Thyroid gland (tissue), 4 donors: Measurements from ENCODE around the gene C3orf49.

Source experiments
- POLR2A ChIP-seq, 2 donors: fragments of 450-650 bp; IDR thresholded peaks; one replicate each; pipeline ENCODE4 v1.6.1; 2017; ENCODE audit warnings: antibody characterized with exemption in 2 of 2, mild to moderate bottlenecking in 2 of 2, moderate library complexity in 1 of 2
- TF ChIP-seq, protein P1 (sequence below), 6 experiments: fragments of 200-600 bp in 3 of 6; fragments of 450-650 bp in 3 of 6; sonication (generic) in 3 of 6; IDR thresholded peaks; one replicate each; pipeline ENCODE4 v1.5.1; 2016 to 2019; ENCODE audit warnings: antibody characterized with exemption in 6 of 6, mild to moderate bottlenecking in 2 of 6, inconsistent platforms in 1 of 6, moderate library complexity in 1 of 6

DNA sequence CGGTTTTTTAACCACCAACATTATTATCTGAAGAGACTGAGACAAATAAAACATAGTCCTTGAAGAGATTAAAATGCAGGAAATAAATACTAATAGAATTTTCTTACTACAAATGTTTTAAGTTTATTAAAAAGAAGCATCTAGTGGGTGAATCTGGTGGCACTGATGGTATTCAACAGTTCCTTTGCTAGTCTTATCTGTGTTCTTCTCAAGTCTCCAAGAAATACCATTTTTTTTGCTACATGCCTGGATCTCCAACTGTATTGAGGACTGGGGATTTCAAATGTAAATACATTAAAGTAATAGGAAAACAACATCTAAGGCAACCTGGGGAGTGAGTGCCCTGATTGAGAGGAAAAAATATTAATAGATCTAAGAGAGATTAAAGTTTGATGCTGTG, 22.6 kb downstream of the C3orf49 start:
- TF ChIP-seq, protein P1, sequence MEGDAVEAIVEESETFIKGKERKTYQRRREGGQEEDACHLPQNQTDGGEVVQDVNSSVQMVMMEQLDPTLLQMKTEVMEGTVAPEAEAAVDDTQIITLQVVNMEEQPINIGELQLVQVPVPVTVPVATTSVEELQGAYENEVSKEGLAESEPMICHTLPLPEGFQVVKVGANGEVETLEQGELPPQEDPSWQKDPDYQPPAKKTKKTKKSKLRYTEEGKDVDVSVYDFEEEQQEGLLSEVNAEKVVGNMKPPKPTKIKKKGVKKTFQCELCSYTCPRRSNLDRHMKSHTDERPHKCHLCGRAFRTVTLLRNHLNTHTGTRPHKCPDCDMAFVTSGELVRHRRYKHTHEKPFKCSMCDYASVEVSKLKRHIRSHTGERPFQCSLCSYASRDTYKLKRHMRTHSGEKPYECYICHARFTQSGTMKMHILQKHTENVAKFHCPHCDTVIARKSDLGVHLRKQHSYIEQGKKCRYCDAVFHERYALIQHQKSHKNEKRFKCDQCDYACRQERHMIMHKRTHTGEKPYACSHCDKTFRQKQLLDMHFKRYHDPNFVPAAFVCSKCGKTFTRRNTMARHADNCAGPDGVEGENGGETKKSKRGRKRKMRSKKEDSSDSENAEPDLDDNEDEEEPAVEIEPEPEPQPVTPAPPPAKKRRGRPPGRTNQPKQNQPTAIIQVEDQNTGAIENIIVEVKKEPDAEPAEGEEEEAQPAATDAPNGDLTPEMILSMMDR (IDR thresholded peaks at IDR 0.05): no peak
- no peak for TF ChIP-seq POLR2A (IDR thresholded peaks at IDR 0.05)
